HG03045 (cell line): ENCODE measurements around the gene KLF9.

Source experiments
- ATAC-seq: cut with Tn5 transposase; IDR thresholded peaks from one replicate; pipeline ENCODE4 v1.9.1; 2021; ENCODE audit warnings: mild to moderate bottlenecking, moderate library complexity; ENCODE audit not compliant: unreplicated experiment

Gene KLF9

DNA sequence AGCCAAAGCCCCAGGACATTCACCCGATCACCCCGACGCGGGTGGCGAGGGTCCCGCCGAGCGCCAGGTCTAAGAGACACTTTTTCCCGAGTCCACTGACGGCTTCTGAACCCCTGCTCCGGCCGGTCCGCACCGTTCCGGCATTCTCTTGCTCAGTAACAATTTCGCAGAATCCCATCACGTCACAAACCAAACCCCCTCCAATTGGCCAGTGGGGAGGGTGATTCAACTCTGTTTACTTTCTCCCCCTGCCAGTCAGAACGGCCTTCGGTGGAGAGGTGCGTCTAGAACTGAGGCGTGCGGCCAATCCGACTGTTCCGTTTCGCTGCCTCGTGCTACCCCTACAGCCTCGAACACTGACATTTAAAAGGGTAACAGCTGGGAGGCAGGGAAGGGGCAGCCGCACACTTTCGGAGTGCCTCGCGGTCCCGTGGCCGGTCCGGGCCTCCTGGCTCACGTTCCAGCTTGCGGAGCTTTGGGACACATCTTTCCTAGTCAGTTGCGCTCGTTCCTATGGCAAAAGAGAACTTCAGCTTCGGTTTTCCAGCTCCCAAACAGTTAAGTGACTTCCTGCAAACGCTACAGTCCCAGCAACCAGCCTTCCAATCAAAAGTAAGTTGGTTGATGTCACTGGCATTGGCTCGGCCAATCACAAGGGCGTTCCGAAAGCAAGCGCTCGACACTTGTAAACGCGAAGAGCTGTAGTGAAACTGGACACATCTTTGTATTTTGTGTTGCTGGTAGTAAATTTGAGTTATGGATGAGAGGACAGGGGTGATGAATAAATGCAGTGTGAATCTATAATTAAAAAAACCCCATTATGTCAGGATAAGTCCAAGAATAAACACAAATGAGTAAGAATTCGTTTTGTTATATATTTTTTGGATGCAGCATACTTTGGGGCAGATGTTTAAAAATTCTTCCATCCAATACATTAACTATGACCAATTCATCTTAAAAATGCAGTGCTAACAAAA is at the start of gene KLF9:
Gene KLF9 (minus strand): TSS at position 859 of the 977 bp plus-strand sequence. CDS start 1,294 bp downstream, outside the sequence.
- ATAC-seq: peak; percentile 77

DNA sequence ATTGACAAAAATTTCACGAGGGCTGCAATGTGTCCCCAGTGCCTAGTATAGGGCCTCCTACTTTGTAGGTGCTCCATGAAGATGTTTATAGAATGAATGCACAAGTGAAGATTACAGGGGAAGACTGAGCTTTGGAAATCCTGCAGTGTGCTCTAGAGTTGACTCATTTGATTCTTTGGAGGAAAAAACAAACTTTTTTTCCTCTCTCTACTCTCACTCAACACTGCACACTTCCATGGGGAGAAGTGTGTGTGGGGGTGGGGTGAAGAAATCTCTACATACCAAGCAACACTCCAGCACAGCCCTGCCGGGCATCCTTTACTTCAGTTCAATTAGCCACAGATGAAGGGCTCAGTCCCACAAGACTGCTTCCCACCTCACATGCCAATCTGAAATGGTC is 49.4 kb upstream of the KLF9 start:
- ATAC-seq: no peak

DNA sequence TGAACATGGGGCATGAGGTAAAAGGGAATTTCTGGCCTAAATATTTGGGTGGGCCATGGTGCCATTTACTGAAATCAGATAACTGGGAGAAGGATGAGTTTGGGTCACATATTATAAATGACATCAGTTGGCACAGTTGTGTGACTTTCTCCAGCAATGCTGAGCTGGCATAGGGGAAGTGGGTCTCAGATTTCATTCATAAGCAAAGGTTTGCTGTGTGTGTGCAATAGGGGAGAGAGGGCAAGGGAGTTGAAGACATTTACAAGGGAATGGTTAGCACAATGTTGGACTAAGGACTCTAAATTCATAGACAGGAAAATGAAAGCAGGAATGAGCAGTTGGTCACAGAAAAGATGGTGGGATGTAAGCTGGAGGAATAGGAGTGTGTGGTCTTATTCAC is 47.8 kb upstream of the KLF9 start:
- no peak for ATAC-seq

DNA sequence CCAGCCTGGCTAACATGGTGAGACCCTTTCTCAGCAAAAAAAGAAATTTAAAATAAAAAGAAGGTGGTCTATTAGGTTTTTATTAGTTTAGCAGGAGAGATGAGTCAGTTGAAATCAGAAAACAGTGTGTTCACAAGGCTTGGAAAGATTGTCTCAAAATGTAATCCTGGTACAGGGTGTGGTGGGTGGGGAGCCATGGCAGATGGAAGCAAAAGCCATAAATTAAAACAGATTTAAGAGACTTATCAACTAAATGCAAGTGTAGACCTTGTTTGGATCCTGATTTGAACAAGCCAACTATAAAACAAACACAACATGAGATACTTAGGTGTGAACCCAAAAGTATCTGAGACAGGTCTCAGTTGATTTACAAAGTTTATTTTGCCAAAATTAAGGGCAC is 42.8 kb upstream of the KLF9 start:
- no peak for ATAC-seq

DNA sequence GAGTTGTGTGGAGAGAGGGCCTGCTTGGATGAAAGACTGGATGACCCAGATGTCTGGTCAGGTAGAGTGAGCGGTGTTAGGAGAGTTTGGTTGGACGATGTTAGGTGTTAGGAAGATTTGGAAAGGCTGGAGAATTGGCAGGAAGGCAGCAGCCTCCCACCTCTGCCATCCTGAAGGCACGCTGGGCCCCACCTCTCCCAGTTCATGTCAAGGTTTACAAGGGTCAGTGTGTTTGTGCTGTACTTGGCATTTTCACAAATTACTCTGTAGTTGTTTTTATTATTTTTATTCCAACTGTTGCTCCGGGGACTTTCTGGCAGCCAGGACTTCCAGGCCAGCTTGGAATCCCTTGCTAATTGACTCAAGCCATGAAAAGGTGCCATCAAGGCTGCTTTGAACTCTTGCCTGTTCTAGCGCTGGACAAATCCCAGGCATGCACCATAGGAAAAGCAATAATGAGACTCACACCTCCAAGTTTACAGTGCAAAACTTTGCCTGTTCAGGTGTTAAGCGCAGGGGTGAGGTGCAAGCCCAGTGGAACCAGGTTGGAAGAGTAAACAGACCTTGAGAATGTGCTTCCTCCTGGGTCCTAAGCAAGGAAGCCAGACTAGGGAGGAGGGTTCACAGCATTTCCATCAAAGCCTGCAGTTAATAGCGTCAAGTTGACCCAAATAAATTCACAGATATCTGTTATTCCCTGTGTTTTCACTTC is 41.7 kb upstream of the KLF9 start:
- ATAC-seq: no peak

DNA sequence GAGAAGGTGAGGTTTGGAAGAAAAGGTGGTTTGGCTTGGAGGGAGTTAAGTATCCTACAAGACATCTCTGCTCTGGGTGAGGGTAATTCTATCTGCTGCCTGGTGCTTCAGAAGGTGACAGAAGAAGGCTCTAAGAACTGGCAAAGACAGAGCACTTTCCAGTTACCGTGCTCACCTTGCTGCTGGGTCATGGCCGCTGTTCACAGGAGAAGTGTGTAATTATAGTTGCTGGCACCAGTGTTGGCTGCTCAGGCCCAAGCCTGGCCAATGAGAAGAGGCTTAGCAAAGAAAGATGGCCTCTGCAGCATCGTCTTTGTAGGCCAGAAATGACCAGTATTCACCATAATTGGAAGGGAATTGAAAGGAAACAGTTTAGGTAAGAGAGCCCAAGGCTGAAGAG is 37.9 kb upstream of the KLF9 start:
- no peak for ATAC-seq

DNA sequence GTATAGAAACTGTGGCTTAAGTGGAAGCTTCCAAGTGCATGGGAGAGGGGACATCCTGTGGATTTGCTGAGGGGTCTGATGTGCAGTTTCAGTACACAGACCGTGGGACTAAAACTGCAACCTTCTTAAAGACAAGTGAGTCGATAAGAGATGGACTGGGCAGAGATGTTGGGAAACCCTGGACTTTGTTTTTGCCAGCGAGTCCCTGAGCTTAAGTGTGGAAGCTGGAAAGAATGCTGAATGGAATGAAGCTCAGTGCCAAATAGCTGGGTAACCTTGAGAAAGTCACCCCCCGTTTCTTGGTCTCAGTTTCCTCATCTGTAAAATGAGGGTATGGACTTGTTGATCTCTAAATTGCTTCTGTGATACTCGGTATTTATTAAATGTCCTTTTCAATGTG is 37.3 kb upstream of the KLF9 start:
- ATAC-seq: no peak

DNA sequence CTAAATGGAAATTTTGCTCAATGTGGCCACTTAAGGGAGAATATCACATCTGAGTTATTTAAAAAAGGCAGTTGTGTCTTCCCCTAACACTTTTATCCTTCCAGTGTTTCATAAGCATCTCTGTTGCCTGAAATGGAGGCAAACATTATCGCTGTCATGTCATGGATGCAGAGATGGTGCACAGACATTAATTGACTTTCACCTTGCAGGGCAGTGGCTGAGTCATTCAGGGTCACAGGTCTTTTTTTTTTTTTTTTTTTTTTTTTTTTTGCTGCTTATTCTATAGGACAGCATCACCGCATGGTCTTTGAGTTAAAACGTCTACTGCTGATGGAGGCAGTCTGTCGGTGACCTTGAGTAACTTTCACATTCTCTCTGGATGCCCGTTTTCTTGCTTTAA is 36.3 kb upstream of the KLF9 start:
- ATAC-seq: no peak

DNA sequence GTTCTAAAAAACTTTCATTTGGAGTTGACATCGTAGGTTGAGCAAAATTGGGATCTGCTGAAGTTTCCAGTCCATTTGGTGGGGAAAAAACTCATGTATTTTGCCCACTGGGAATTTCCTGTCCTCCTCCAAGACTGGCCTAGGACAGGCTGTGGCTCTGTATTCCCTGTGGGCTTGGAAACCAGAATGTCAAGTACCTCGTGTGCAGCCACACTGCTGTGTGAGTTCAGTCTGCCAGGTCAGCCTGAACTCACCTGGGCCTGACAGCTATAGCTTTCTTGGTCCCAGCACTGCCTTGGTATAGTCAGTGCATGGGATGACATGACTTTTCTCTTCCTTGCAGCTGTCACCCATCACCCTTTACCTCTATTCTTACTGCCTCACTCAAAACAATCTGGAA is 35.0 kb upstream of the KLF9 start:
- no peak for ATAC-seq

DNA sequence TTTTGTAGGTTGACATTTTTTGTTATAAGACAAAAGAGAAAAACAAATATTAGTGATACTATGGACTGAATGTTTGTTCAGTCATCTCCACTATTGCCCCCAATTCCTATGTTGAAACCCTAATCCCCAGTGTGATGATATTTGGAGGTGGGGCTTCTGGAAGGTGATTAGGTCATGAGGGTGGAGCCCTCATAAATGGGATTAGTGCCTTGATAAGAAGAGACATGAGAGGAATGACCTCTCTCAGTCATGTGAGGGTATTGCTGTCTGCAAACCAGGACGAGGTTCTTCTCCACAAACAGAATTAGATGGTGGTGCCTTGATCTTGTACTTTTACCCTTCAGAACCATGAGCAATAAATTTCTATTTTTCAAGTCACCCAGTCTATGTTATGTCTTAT is 34.5 kb upstream of the KLF9 start:
- ATAC-seq: no peak

DNA sequence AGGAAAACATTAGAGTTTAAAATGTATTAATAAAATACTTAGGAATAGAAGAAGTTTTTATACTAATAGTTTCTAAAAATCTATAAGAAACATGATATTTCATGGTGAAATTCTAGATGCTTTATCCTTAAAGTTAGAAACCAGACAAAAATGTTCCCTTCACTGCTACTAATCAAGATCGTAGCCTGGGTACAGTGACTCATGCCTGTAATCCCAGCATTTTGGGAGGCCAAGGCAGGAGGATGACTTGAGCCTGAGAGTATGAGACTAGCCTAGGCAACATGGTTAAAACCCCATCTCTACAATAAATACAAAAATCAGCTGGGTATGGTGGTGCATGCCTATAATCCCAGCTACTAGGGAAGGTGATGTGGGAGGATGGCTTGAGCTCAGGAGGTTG is 30.4 kb upstream of the KLF9 start:
- no peak for ATAC-seq

DNA sequence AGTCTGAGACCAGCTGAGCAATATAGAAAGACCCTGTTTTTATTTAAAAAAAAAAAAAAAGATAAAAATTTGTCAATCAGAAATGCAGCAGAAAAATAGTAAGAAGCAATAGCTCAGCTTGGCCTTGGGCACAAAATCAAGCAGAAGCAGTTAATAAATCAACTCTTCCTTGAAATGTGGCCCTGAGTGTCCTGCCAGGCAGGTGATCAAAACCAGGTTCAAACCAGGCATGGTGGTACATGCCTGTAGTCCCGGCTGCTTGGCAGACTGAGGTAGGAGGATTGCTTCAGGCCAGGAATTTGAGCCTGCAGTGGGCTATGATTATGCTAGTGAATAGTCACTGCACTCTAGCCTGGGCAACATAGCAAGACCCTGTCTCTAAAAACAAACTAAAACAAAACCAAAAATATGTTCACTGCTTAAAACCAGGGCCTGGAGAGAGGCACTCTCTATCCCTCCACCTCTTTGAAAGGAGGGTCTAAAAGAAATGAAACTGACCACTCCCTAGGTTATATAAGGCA is 27.9 kb upstream of the KLF9 start:
- ATAC-seq: no peak

DNA sequence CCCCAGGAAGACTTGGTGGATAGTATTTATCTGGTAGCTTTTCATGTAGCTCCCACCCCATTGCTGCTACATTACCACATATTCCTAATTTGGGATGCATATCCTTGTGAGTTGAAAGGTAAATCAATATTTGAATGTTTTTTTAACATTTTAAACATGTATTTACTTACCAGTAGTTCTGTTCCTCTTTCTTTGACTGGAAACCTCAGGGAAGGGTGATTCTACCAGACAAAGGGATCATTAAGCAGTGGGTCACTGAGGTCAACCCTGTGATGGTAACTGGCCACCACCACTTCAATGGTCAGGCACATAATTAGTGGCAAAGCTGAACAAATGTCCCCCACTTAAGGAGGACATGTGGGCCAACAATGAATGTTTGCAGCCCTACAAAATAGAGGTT is 27.2 kb upstream of the KLF9 start:
- ATAC-seq: no peak

DNA sequence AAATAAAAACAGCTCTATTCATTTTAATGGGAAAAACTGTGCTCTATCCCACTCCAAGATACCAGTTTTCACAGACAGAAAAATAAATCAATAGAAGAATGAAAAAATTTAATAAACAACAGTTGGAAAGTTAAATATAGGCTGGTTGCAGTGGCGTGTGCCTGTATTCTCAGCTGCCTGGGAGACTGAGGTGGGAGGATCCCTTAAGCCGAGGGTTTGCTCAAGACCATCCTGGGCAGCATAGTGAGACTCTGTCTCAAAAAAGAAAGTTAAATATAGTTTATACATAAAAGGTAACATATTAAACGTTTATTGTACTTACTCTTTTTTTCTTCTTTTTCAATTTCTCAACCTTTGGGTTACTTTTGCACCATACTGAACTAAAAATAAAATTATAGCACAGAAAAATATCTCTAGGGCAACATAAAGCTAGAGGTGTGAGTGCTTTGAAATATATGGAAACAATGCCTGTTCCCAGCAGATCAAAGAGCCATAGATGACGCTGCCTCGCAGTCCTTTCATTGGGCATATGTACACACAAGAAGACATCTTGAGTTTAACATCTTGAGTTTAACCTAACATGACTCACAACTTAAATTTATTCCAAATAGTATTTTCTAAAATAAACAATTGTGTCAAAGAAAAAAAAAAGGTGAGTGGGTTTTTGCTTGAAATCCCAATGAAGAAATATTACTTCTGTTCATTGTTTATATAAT is 25.7 kb upstream of the KLF9 start:
- ATAC-seq: no peak

DNA sequence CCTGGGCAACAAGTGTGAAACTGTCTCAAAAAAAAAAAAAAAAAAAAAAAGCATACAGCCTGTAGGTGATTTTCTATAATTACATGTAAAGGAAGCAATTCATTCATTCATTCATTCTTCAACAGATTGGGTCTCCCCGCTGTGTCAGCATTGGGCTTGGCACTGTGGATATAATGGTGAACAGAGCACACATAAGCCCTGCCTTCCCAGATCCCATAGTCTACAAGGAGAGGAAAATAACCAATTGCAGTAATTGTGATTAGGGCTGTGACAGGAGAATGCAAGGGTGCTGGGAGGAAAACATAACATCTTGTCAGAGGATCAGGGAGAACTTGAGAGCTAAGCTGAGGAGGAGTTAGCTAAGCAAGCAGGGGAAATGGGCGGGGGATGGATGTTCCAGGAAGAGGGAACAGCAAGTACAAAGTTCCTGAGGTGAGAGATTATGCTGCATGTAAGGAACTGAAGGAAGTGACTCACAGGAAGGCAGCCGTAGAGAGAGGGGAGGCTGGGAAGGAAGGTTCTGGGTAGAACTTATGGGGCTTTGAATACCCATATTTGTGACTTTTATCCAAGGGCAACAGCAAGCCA is 24.0 kb upstream of the KLF9 start:
- ATAC-seq: no peak

DNA sequence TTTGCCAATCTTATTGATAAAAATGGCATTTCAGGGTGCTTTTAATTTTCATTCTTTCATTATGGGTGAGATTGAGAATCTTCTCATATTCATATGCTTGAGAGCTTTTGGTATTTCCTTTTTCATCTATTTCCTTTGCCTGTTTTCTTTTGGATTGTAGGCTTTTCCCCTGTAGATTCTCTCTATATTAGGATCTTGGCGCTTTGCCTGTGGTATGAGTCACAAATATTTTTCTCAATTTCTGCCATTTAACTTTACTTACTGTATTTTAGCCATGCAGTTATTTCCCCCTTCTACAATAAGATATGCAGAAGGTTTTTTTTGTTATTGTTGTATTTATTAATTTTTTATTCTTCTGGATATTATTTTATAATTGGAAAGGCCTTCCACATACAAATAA is 21.5 kb upstream of the KLF9 start:
- ATAC-seq: no peak

DNA sequence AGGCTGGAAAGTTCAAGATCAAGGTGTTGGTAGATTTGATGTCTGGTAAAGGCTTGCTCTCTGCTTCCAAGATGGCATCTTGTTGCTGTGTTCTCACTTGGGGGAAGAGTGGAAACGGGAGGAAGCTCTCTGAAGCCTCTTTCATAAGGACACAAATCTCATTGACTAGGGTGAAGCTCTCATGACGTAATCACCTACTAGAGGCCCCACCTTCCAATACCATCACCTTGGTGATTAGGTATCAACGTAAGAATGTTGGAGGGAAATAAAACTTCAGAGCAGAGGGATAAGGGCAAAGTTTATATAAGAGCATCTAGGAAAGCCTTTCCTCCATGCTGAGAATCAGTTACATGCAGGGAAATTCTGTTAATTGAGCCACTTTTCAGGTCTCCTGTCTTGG is 15.4 kb upstream of the KLF9 start:
- ATAC-seq: no peak

DNA sequence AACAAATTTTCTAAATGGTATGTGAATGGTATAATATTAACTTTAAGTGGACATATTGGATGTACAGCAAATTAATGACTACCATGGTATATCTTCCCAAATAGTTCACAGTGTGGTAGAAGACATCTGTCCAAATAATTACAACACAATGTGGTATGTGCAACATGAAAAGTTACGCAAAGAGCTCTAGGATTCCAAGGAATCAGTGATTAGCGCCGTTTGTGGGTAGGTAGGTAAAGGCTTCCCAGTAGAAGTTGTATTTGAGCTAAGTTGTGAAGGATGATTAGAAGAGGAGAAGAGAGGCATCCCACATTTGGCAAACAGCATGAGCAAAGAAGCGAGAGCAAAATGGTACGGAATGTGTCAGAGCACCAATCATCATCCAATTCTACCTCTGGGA is 14.3 kb upstream of the KLF9 start:
- no peak for ATAC-seq

DNA sequence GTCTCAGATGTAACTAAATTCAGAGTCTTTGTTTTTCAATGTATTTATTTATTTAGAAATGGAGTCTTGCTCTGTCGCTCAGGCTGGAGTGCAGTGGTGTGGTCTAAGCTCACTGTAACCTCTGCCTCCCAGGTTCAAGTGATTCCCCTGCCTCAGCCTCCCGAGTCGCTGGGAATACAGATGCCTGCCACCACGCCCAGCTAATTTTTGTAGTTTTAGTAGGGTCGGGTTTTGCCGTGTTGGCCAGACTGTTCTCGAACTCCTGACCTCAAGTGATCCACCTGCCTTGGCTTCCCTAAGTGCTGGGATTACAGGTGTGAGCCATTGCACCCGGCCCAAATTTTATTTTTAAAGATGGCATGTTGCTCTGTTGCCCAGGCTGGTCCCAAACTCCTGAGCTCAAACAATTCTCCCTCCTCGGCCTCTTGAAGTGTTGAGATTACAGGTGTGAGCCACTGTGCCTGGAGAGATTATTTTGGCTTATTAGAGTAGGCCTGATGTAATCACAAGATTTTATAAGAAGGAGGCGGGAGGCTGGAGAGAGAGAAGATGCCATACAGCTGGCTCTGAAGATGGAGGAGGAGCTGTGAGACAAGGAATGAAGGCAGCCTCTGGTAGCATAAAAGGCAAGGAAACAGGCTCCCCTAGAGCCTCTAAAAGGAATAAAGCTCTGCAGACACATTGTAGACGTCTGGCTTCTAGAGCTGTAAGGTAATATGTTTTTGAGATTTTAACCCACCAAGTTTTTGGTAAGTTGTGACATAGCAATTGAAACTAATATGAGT is 12.9 kb upstream of the KLF9 start:
- no peak for ATAC-seq

DNA sequence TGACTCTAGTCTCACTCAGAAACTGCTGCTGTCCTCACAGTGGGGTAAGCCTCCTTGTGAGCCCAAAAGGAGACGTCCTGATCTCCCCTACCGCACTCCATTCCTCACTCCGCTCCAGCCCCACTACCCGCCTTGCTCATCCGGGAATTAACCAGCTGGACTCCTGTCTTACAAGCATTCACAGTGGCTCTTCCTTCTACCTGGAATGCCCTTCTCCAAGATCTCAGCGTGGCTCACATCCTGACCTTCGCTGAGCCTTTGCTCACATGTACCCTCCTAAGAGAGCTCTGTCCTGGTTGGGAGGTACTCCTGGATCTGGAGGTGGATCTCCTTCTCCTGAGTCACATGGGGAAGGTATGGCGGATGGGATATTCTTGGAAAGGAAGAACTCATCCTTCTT is 10.7 kb upstream of the KLF9 start:
- ATAC-seq: no peak
